Stimulated activated CD4-positive, alpha-beta T cell treated with anti-CD3 and anti-CD28 coated beads, Interleukin-2, amount 100 ng/mL, for 24 hours (primary cell): ENCODE measurements around the gene LHX2.

Source experiments
- DNase-seq, 2 donors: peaks; one replicate each; pipeline ENCODE4 v3.0.0-alpha.2; 2020

The LHX2 gene

DNA sequence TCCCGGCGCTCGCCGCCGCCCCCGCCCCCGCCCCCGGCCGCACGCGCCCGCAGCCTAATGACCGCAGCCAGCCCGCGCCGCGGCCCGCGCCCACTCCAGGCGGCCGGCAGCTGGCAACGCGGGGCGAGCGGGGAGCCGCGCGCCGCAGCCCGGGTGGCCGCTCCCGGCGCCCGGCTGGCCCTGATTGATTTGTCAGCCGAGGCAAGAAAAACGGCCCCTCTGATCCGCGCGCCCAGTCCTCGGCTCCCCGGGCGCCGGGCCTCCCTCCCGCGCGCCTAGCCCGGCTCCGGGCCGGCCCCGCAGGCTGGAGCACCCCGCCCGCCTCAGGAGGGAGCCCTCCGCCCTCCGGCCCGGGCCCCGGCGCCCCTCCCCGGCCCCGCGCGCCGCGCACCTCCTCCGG is 11.9 kb upstream of the LHX2 start:
- DNase-seq, result no peak

GRCh38 chr9:124000161-124000783 is 11.3 kb upstream of the LHX2 start:
- no peak for DNase-seq

DNA sequence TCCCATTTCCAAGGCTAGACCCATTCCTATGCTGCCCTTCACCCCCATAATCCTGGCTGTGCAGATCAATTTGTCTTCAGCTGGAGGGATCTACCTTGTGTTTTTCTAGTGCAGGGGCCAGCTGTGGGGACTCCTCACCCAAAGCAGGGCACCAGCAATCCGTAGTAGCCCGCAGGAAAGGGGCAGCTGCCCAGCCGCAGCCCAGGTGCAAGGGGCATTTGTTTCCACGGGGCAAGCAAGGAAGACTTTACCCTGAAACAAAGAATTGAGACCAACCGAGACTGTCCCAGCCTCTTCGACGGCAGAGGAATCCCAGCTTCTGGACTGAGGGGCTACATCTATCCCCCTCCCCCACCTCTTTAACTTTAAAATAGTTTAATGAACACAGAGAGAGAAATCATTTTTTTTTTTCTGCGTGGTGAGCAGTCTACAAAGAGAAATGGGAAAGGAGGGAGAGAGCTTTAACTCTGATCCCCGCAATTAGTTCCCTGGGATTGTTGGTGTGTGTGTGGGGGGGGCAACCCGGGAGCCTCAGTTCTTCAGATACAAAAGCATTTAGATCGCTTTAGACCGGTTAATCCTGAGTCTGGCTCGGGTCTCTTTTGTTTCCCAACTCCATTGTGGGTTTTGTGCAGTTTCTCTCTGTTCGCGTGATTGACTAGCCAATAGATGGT is 10.6 kb upstream of the LHX2 start:
- DNase-seq, result no peak

- no peak for DNase-seq
Observed at GRCh38 chr9:124001458-124001799, 10.1 kb upstream of the LHX2 start.

- DNase-seq, result no peak
Observed at GRCh38 chr9:124001866-124002525, 9.6 kb upstream of the LHX2 start.

GRCh38 chr9:124003636-124004349 is 7.8 kb upstream of the LHX2 start:
- no peak for DNase-seq

- no peak for DNase-seq
Observed at GRCh38 chr9:124004593-124004992, 7.0 kb upstream of the LHX2 start.

DNA sequence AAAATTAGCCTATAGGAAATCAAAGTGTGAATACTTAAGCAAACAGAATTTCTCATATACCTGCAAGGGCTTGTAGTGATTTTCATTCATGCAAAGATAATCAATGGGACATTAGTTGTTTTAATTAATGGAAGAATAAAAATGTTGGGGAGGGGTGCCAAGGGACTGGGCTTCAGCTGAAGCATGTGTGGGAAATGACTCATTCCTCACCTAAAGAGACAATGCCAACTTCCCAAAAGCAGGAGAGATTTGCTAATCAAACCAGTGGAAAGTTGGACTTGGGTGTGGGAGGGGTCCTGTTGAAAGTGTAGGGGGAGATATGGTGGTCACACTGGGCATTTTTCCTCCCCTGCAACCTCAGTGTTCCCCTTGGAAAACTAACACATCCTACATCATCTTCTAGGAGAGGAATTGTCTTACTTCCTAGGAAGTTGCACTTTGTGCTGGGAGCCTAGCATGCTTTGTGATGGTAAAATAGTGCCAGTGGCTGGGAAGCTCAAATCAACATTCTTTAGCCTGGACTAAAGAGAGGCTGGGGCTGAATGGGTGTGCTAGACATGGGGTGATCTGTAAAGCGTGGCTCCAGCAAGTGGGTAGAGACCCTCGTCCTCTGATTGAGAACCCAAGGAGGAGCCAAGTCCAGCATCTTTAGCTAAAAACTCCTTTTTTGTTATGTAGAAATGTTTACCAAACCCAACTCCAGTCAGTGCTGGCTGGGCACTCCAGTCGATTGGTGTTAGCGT is 6.4 kb upstream of the LHX2 start:
- no peak for DNase-seq

DNA sequence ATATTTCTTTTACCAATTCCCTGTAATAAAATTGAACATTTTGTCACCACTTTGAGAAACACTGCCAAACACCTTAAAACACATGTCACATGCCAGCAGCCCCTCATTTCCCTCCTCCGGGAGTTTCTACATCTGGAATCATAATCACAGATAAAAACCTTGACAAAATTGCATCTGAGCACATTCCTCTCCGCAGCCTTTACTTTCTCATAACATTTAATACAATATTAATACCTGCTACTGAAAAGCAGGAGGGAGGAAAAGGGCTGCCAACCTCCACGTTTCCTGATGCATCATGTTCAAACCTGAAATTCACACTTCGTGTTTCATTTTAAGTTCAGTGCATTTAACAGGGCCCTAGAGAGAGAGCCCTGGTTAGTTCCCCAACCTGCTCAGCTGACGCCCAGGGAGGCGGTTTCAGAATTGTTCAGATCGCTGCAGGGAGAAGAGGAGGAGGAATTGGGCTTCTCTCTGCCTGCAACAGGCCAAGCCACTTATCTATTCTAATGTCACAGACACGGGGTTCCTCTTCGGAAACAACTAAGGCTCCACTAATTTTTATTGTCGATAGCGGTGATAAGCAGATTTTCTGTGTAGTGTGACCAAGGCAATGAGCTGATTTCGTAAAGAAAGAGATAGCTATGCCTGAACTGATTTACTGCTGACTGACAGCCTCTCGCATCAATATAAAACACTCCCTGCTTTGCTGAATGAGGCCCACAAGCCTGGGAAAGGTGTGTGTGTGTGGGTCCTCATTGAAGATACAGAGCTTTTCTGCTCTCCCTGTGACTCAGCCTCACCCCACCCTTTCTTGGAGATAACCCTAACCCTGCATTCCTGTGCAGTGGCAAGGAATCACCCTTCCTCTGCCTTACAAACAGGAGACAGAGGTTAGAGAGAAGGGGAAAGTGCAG is 4.9 kb upstream of the LHX2 start:
- no peak for DNase-seq

GRCh38 chr9:124007565-124008302 is 3.8 kb upstream of the LHX2 start:
- DNase-seq, result no peak

DNA sequence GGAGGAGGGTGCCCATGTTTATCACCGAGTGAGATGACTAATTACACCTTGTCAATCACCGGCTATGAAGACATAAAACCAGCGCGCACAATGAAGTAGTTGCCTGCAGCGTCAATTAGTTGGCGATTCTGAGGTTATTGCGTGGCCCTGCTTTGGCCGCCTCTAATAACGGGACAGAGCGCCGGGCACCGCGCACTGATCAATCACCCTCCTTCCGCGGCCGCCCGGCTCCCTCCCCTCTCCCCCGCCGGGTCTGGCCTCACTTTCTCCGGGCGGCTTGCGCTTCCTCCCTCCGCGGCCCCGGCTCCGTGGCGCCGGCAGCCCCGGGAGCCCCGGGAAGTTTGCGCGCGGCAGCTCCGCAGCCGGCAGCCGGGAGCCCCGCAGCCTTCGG is 3.3 kb upstream of the LHX2 start:
- DNase-seq, result no peak

DNA sequence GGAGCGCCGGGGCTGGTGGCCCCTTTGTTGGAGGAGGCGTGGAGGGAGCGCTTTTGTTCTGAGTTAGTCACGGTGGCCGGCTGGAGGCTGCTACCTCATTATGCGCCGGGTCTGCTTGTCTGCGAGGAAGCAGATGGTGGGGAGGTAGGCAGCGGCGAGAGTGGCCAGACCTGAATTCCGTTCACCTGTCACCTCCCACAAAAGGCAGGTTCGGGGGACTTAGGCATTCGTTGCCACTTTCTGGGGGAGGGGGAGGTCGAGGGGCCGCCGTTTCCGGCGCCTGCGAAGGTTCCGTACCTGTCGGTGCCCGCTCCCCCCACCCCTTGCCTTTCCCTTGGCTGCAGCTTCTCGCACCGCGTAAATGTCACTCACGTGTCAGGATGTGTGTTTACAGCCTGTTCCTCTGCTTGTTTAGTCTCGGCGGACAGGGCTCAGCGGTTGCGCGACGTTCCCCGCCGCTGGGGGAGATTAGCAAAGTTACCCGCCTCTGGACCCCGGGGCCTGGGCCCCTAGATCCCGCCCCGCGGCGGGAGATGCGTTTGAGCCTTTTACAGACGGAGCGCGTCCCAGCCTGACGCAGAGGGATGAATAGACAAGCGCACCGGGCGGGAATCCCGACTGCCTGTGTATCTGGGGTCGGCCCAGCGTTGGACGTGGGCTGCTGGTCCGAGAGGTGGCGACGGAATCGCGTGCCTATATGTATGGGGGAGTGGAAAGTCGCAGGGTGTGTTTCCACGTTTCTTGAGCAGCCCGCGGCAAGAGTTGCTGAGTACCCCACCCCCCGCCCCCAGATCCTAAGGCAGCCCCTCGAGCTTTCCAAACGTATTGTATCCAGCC is 2.7 kb upstream of the LHX2 start:
- no peak for DNase-seq

DNA sequence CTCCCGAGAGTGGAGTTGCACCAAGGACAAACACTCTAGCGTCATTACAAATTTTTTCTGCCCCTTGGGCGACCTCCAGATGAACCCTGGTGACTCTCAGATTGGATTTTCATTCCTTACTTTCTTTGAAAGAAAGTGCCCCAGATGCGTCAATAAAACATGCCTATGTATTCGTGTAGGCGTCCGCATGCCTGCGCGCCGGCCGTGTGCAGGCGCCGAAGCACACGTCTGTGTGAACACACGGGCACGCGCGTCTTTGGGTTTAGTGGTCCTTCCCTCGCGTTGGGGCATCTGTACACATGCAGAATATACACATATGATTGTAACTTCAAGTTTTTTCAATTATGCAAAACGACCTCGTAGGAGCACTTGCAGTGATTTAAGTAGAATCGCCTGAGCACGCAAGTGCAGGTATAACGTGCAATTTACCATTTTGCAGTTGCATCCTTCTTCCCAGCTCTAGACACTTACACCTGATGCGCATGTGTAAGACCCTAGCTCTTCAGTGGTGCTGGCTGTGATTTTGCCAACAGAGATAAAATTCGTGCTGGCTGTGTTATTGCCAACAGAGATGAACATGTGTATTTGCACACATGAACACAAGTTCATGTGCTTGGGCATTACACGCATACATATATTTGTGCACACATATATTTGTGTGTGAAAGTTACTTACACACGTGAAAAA is 1.9 kb upstream of the LHX2 start:
- DNase-seq, result no peak

DNA sequence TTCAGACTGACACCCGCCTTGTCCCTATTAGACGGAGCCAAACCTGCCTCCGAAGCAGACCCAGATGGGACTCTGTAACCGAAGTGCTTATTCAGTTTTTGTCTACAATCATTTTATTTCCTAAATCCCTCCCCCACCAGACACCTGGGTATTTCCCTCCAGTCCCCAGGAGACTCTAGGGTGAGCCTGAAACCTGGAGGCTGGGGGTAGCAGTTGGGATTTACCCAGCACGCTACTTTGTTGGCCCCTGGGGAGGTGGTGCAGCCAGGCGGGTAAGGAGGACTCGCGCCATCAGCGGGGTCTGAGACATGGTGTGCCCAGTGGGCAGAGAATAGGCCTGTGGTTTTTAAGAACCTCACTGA is 1.3 kb upstream of the LHX2 start:
- DNase-seq, result no peak

DNA sequence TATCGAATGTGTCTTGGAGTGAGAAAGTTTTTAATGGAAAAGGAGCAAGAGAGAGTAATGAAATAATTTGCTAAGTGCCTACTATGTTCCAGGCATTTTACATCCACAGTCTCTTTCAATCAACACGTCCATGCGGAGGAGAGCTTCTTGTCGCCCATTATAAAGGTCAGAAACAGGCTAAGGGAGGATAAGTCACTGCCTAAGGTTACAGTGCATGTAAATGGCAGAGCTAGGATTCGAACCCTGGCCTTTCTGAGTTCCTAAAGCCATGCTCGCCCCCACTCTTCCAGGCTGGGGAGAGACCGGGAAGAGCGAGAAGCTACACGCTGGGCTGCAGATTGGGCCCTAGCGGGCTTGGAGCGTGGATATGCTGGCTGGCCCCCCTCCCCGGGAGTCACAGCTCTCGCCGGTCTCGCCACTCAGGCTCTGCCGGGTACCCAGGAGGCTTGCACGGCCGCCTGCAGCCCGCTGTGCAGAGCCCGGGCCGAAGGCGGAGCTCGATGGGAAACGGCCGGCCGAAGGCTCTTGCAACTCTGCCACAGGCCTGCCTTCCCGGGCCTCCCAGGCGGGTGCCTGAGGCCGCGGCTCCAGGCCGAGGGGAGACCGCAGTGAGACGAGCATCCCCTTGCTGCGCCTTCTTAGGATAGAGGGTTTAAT is 775 bp upstream of the LHX2 start:
- no peak for DNase-seq

GRCh38 chr9:124012368-124013301 is 1.1 kb downstream of the LHX2 start:
- no peak for DNase-seq

GRCh38 chr9:124013309-124014210 is 2.0 kb downstream of the LHX2 start:
- no peak for DNase-seq
